Measurements from ENCODE around the gene UGGT2.
"Not testable (repeated sequence)": the region's sequence is repeated elsewhere in the genome, so short reads cannot be mapped to it uniquely, and the experiment has no call there.

Gene UGGT2

GRCh38 chr13:95779522-95779921, 273.7 kb downstream of the UGGT2 start:
- no CpG with 5 or more reads among the region's 1 CpG for WGBS, 2 donors (ENCODE audit: extremely low coverage in 2 of 2, insufficient read length in 2 of 2, insufficient replicate concordance in 1 of 2)
- Histone ChIP-seq H4K8ac (ENCODE audit: low read depth, low read length) (no peak overlapping the region), H3K14ac (ENCODE audit: low read length) (no peak overlapping the region)

GRCh38 chr13:95771905-95772304, 281.3 kb downstream of the UGGT2 start:
- no peak overlapping the region for H2BK15ac ChIP-seq (ENCODE audit: low read length)
- H3K27ac ChIP-seq (replicated peaks; ENCODE audit: low read length) = no peak overlapping the region
- no peak overlapping the region for H3K18ac ChIP-seq (ENCODE audit: low read length)
- no peak for DNase-seq (ENCODE audit: low spot score)
- H4K91ac ChIP-seq (ENCODE audit: low read depth, low read length, poor library complexity) = no peak overlapping the region
- no peak overlapping the region for H4K8ac ChIP-seq (ENCODE audit: low read depth, low read length)
- no peak overlapping the region for H3K4me2 ChIP-seq (ENCODE audit: insufficient read depth, low read length, poor library complexity, severe bottlenecking)
- no peaks in the 10 kb centered on the region for H3K9me3 ChIP-seq (replicated peaks in 1 of 2; ENCODE audit: control insufficient read depth in 2 of 2, insufficient read depth in 1 of 2, low read depth in 1 of 2, low read length in 2 of 2)
- H3K36me3 ChIP-seq (replicated peaks in 1 of 2; ENCODE audit: control insufficient read depth in 2 of 2, insufficient read depth in 2 of 2, low read length in 2 of 2) = peaks cover 0 to 5% of the 10 kb centered on the region in 2 donors
- no peak overlapping the region for H3K14ac ChIP-seq (ENCODE audit: low read length)
- no peak overlapping the region for H2AFZ ChIP-seq (ENCODE audit: low read length)
- H2BK5ac ChIP-seq (ENCODE audit: low read length) = no peak overlapping the region
- no peak overlapping the region for H3K4me3 ChIP-seq (ENCODE audit: low read length in 2 of 2)
- no CpG with 5 or more reads among the region's 4 CpGs for WGBS, 2 donors (ENCODE audit: extremely low coverage in 2 of 2, insufficient read length in 2 of 2, insufficient replicate concordance in 1 of 2)
- H3K4ac ChIP-seq (ENCODE audit: low read length) = no peak overlapping the region
- no peak overlapping the region for H2AK5ac ChIP-seq (ENCODE audit: low read depth, low read length)
- no peaks in the 10 kb centered on the region for H3K4me1 ChIP-seq (ENCODE audit: control insufficient read depth in 2 of 2, insufficient read depth in 1 of 2, low read depth in 1 of 2, low read length in 2 of 2)
- H3K23ac ChIP-seq (ENCODE audit: low read depth, low read length, poor library complexity) = no peak overlapping the region
- H2BK120ac ChIP-seq (ENCODE audit: low read depth, low read length) = no peak overlapping the region
- H3K9ac ChIP-seq (ENCODE audit: low read depth, low read length, poor library complexity) = no peak overlapping the region
- H3K27me3 ChIP-seq (ENCODE audit: control insufficient read depth in 3 of 3, insufficient read depth in 3 of 3, low read depth in 1 of 3, low read length in 3 of 3) = no peaks in the 10 kb centered on the region
- no peak overlapping the region for H2BK12ac ChIP-seq (ENCODE audit: low read length)
- no peaks in the 10 kb centered on the region for H3K79me1 ChIP-seq (ENCODE audit: low read depth, low read length)

More at GRCh38 chr13:95779522-95779921, 273.7 kb downstream of the UGGT2 start:
- H2AFZ ChIP-seq (ENCODE audit: low read length) = no peak overlapping the region
- no peaks in the 10 kb centered on the region for H3K9me3 ChIP-seq (replicated peaks in 1 of 2; ENCODE audit: control insufficient read depth in 2 of 2, insufficient read depth in 1 of 2, low read depth in 1 of 2, low read length in 2 of 2)
- H3K4ac ChIP-seq (ENCODE audit: low read length) = no peak overlapping the region
- no peak for DNase-seq (ENCODE audit: low spot score)
- no peak overlapping the region for H3K4me3 ChIP-seq (ENCODE audit: low read length in 2 of 2)
- H3K36me3 ChIP-seq (replicated peaks in 1 of 2; ENCODE audit: control insufficient read depth in 2 of 2, insufficient read depth in 2 of 2, low read length in 2 of 2) = peaks cover 0 to 9% of the 10 kb centered on the region in 2 donors
- no peak overlapping the region for H2AK5ac ChIP-seq (ENCODE audit: low read depth, low read length)
- no peaks in the 10 kb centered on the region for H3K27me3 ChIP-seq (ENCODE audit: control insufficient read depth in 3 of 3, insufficient read depth in 3 of 3, low read depth in 1 of 3, low read length in 3 of 3)
- no peak overlapping the region for H3K9ac ChIP-seq (ENCODE audit: low read depth, low read length, poor library complexity)
- H2BK120ac ChIP-seq (ENCODE audit: low read depth, low read length) = no peak overlapping the region
- H3K4me2 ChIP-seq (ENCODE audit: insufficient read depth, low read length, poor library complexity, severe bottlenecking) = no peak overlapping the region
- no peak overlapping the region for H3K23ac ChIP-seq (ENCODE audit: low read depth, low read length, poor library complexity)
- H3K27ac ChIP-seq (replicated peaks; ENCODE audit: low read length) = no peak overlapping the region
- no peak overlapping the region for H2BK5ac ChIP-seq (ENCODE audit: low read length)
- no peak overlapping the region for H2BK12ac ChIP-seq (ENCODE audit: low read length)
- H2BK15ac ChIP-seq (ENCODE audit: low read length) = no peak overlapping the region
- H3K4me1 ChIP-seq (ENCODE audit: control insufficient read depth in 2 of 2, insufficient read depth in 1 of 2, low read depth in 1 of 2, low read length in 2 of 2) = no peaks in the 10 kb centered on the region
- no peaks in the 10 kb centered on the region for H3K79me1 ChIP-seq (ENCODE audit: low read depth, low read length)
- no peak overlapping the region for H3K18ac ChIP-seq (ENCODE audit: low read length)
- no peak overlapping the region for H4K91ac ChIP-seq (ENCODE audit: low read depth, low read length, poor library complexity)

GRCh38 chr13:95763601-95764000, 289.6 kb downstream of the UGGT2 start:
- H3K4me3 ChIP-seq (ENCODE audit: low read length in 2 of 2) = no peak overlapping the region
- no CpG with 5 or more reads among the region's 4 CpGs for WGBS, 2 donors (ENCODE audit: extremely low coverage in 2 of 2, insufficient read length in 2 of 2, insufficient replicate concordance in 1 of 2)
- no peak overlapping the region for H3K4me2 ChIP-seq (ENCODE audit: insufficient read depth, low read length, poor library complexity, severe bottlenecking)
- H3K79me1 ChIP-seq (ENCODE audit: low read depth, low read length) = no peaks in the 10 kb centered on the region
- no peak overlapping the region for H3K27ac ChIP-seq (replicated peaks; ENCODE audit: low read length)
- no peaks in the 10 kb centered on the region for H3K4me1 ChIP-seq (ENCODE audit: control insufficient read depth in 2 of 2, insufficient read depth in 1 of 2, low read depth in 1 of 2, low read length in 2 of 2)
- H4K8ac ChIP-seq (ENCODE audit: low read depth, low read length) = no peak overlapping the region
- H3K18ac ChIP-seq (ENCODE audit: low read length) = no peak overlapping the region
- H3K36me3 ChIP-seq (replicated peaks in 1 of 2; ENCODE audit: control insufficient read depth in 2 of 2, insufficient read depth in 2 of 2, low read length in 2 of 2) = peaks cover 0 to 33% of the 10 kb centered on the region in 2 donors
- H4K91ac ChIP-seq (ENCODE audit: low read depth, low read length, poor library complexity) = no peak overlapping the region
- no peak overlapping the region for H2AFZ ChIP-seq (ENCODE audit: low read length)
- no peak overlapping the region for H2BK12ac ChIP-seq (ENCODE audit: low read length)
- H3K9ac ChIP-seq (ENCODE audit: low read depth, low read length, poor library complexity) = no peak overlapping the region
- H3K23ac ChIP-seq (ENCODE audit: low read depth, low read length, poor library complexity) = no peak overlapping the region
- no peaks in the 10 kb centered on the region for H3K27me3 ChIP-seq (ENCODE audit: control insufficient read depth in 3 of 3, insufficient read depth in 3 of 3, low read depth in 1 of 3, low read length in 3 of 3)
- no peak overlapping the region for H3K4ac ChIP-seq (ENCODE audit: low read length)
- no peak overlapping the region for H2BK5ac ChIP-seq (ENCODE audit: low read length)
- no peak for DNase-seq (ENCODE audit: low spot score)
- H2BK15ac ChIP-seq (ENCODE audit: low read length) = no peak overlapping the region
- H2AK5ac ChIP-seq (ENCODE audit: low read depth, low read length) = no peak overlapping the region
- no peaks in the 10 kb centered on the region for H3K9me3 ChIP-seq (replicated peaks in 1 of 2; ENCODE audit: control insufficient read depth in 2 of 2, insufficient read depth in 1 of 2, low read depth in 1 of 2, low read length in 2 of 2)
- no peak overlapping the region for H2BK120ac ChIP-seq (ENCODE audit: low read depth, low read length)
- no peak overlapping the region for H3K14ac ChIP-seq (ENCODE audit: low read length)

GRCh38 chr13:95762626-95763025, 290.6 kb downstream of the UGGT2 start:
- not testable (repeated sequence) for H4K91ac ChIP-seq (ENCODE audit: low read depth, low read length, poor library complexity); H2BK120ac ChIP-seq (ENCODE audit: low read depth, low read length); DNase-seq (ENCODE audit: low spot score); H3K4me2 ChIP-seq (ENCODE audit: insufficient read depth, low read length, poor library complexity, severe bottlenecking); H2BK15ac ChIP-seq (ENCODE audit: low read length); H3K79me1 ChIP-seq (ENCODE audit: low read depth, low read length); H3K14ac ChIP-seq (ENCODE audit: low read length); H2AK5ac ChIP-seq (ENCODE audit: low read depth, low read length); H4K8ac ChIP-seq (ENCODE audit: low read depth, low read length); H2BK12ac ChIP-seq (ENCODE audit: low read length); H3K9ac ChIP-seq (ENCODE audit: low read depth, low read length, poor library complexity); H2AFZ ChIP-seq (ENCODE audit: low read length); H3K9me3 ChIP-seq (replicated peaks in 1 of 2; ENCODE audit: control insufficient read depth in 2 of 2, insufficient read depth in 1 of 2, low read depth in 1 of 2, low read length in 2 of 2); H3K27me3 ChIP-seq (ENCODE audit: control insufficient read depth in 3 of 3, insufficient read depth in 3 of 3, low read depth in 1 of 3, low read length in 3 of 3); H3K23ac ChIP-seq (ENCODE audit: low read depth, low read length, poor library complexity); H2BK5ac ChIP-seq (ENCODE audit: low read length); H3K27ac ChIP-seq (replicated peaks; ENCODE audit: low read length); H3K4me1 ChIP-seq (ENCODE audit: control insufficient read depth in 2 of 2, insufficient read depth in 1 of 2, low read depth in 1 of 2, low read length in 2 of 2); H3K4ac ChIP-seq (ENCODE audit: low read length); H3K18ac ChIP-seq (ENCODE audit: low read length); H3K4me3 ChIP-seq (ENCODE audit: low read length in 2 of 2)
- H3K36me3 ChIP-seq (replicated peaks in 1 of 2; ENCODE audit: control insufficient read depth in 2 of 2, insufficient read depth in 2 of 2, low read length in 2 of 2) = peaks cover 0 to 33% of the 10 kb centered on the region in 2 donors
- WGBS, 2 donors (ENCODE audit: extremely low coverage in 2 of 2, insufficient read length in 2 of 2, insufficient replicate concordance in 1 of 2) = no CpG with 5 or more reads among the region's 3 CpGs

Data from neuronal stem cell (in vitro differentiated cells).